Stomach (tissue), 9 donors: ENCODE measurements around the gene PICK1. TPM values are rescaled to one million over a fixed set of nuclear protein-coding genes. Genes with fewer than 3 reads are reported as not detected.

Source experiments
- DNase-seq, 2 donors: peaks; one replicate each; pipeline versions ENCODE4 v3.0.0 to v3.0.0-alpha.2; 2013 to 2019
- H3K27ac ChIP-seq, 5 donors: fragments of 200-600 bp in 4 of 5; sonication (generic) in 4 of 5; one replicate each; pipeline ENCODE4 v1.5.1; 2013 to 2019; ENCODE audit warnings: mild to moderate bottlenecking in 1 of 5, moderate library complexity in 1 of 5
- H3K27me3 ChIP-seq, 3 donors: fragments of 200-600 bp; sonication (generic); one replicate each; pipeline ENCODE4 v1.5.1; 2017 to 2019; ENCODE audit warnings: mixed run types in 1 of 3
- H3K36me3 ChIP-seq, 4 donors: fragments of 200-600 bp; sonication (generic); 1 replicate in 3 of 4; 2 replicates in 1 of 4; pipeline ENCODE4 v1.5.1; 2016 to 2019
- H3K4me1 ChIP-seq, 4 donors: fragments of 200-600 bp; sonication (generic); one replicate each; pipeline ENCODE4 v1.5.1; 2016 to 2019
- H3K4me3 ChIP-seq, 4 donors: fragments of 200-600 bp; sonication (generic) in 3 of 4; one replicate each; pipeline ENCODE4 v1.5.1; 2016 to 2019; ENCODE audit warnings: mild to moderate bottlenecking in 1 of 4
- H3K9me3 ChIP-seq, 4 donors: fragments of 200-600 bp; sonication (generic); one replicate each; pipeline ENCODE4 v1.5.1; 2016 to 2019
- CTCF ChIP-seq, 7 experiments: fragments of 450-650 bp in 4 of 7; fragments of 200-600 bp in 3 of 7; sonication (generic) in 3 of 7; IDR thresholded peaks; one replicate each; pipeline ENCODE4 v1.5.1; 2016 to 2019; ENCODE audit warnings: antibody characterized with exemption in 7 of 7, control low read depth in 2 of 7, mild to moderate bottlenecking in 1 of 7
- EP300 ChIP-seq: sonication (generic); formaldehyde crosslinking; IDR thresholded peaks from one replicate; pipeline ENCODE4 v1.6.1; 2017; ENCODE audit warnings: antibody characterized with exemption
- POLR2A ChIP-seq, 4 donors: fragments of 450-650 bp; IDR thresholded peaks; one replicate each; pipeline ENCODE4 v1.6.1; 2016; ENCODE audit warnings: antibody characterized with exemption in 4 of 4, control low read depth in 2 of 4, mild to moderate bottlenecking in 1 of 4, moderate library complexity in 1 of 4
- POLR2AphosphoS5 ChIP-seq, 3 donors: sonication (generic); formaldehyde crosslinking; IDR thresholded peaks; one replicate each; pipeline ENCODE4 v1.6.1; 2016; ENCODE audit warnings: antibody characterized with exemption in 3 of 3
- WGBS, 5 donors: extraction: QIAGEN DNeasy Blood & Tissue Kit in 3 of 5; methylation state at CpG; one replicate each; pipeline versions ENCODE4 v1.1.5 to v1.1.7; 2013 to 2018; 5-methylcytosine and 5-hydroxymethylcytosine counted together
- intact Hi-C: fragments of 100-400 bp; cut with DNase I; formaldehyde crosslinking; loops from one replicate; pipeline ENCODE4 v1.15.1; 2023; ENCODE audit warnings: low total_unique reads
- polyA plus RNA-seq, 3 donors: library from polyadenylated mRNA; stranded (reverse); fragments of 200-250 nt; gene quantifications; one replicate each; pipeline ENCODE4 v1.2.3, GENCODE V29; 2013
- total RNA-seq, 5 donors: library from RNA; depleted of rRNA; stranded (reverse); fragments of >200 nt; gene quantifications; one replicate each; pipeline versions ENCODE4 v1.1.0 to v1.2.3, GENCODE V29; 2014 to 2016
- donor health status: healthy with polysubstance abuse.
- donor health status: Bipolar disorder and iron deficiency.
- donor health status: healthy.

PICK1 gene
- total and polyA plus RNA-seq, 8 donors: 20.7 to 44.3 (median 27.0) TPM

- intact Hi-C loops: no loop called here
- peak overlapping the region in 1 of 5 donors; percentile 15 for H3K27ac ChIP-seq
- no peaks in the 10 kb centered on the region for H3K9me3 ChIP-seq
- H3K4me3 ChIP-seq: peak overlapping the region; percentile 29 to 51 (median 42)
- peaks cover 0 to 53% (median 25%) of the 10 kb centered on the region in 3 donors for H3K27me3 ChIP-seq
- TF ChIP-seq POLR2AphosphoS5 (IDR thresholded peaks at IDR 0.05) (no peak), EP300 (no peak), CTCF (IDR thresholded peaks at IDR 0.05) (no peak), POLR2A (IDR thresholded peaks at IDR 0.05) (no peak)
- peaks cover 0 to 20% (median 11%) of the 10 kb centered on the region in 4 donors for H3K36me3 ChIP-seq
- peaks cover 24 to 29% (median 26%) of the 10 kb centered on the region in 4 donors for H3K4me1 ChIP-seq
- DNase-seq: peak; percentile 39 to 77
- 1 to 6% (median 6%) methylated on average over 11 to 110 of the region's 110 CpGs for WGBS, 5 donors
These were observed 23.8 kb downstream of the PICK1 start for GRCh38 chr22:38080850-38081635.

GRCh38 chr22:38081636-38081940 is 24.4 kb downstream of the PICK1 start:
- intact Hi-C loops: no loop called here
- Histone ChIP-seq H3K4me3 (peak overlapping the region; percentile 29 to 51 (median 42)), H3K4me1 (peaks cover 24 to 29% (median 26%) of the 10 kb centered on the region in 4 donors), H3K27ac (peak overlapping the region in 1 of 5 donors; percentile 15), H3K27me3 (peaks cover 0 to 53% (median 25%) of the 10 kb centered on the region in 3 donors), H3K9me3 (no peaks in the 10 kb centered on the region), H3K36me3 (peaks cover 0 to 20% (median 9%) of the 10 kb centered on the region in 4 donors)
- no peak for TF ChIP-seq EP300
- TF ChIP-seq POLR2A (IDR thresholded peaks at IDR 0.05): no peak
- no peak for TF ChIP-seq CTCF (IDR thresholded peaks at IDR 0.05)
- no peak for TF ChIP-seq POLR2AphosphoS5 (IDR thresholded peaks at IDR 0.05)
- no peak for DNase-seq
- 0 to 12% (median 8%) methylated on average over 1 to 17 of the region's 17 CpGs for WGBS, 5 donors

- no peak for DNase-seq
These were observed 25.0 kb downstream of the PICK1 start for GRCh38 chr22:38081941-38082828.

More at GRCh38 chr22:38081941-38082828, 25.0 kb downstream of the PICK1 start:
- Histone ChIP-seq H3K9me3 (no peaks in the 10 kb centered on the region), H3K27ac (no peak overlapping the region), H3K4me3 (peak overlapping the region; percentile 29 to 51 (median 42)), H3K36me3 (peaks cover 0 to 20% (median 9%) of the 10 kb centered on the region in 4 donors), H3K27me3 (peaks cover 0 to 53% (median 25%) of the 10 kb centered on the region in 3 donors), H3K4me1 (peaks cover 24 to 29% (median 26%) of the 10 kb centered on the region in 4 donors)
- TF ChIP-seq POLR2AphosphoS5 (IDR thresholded peaks at IDR 0.05) (no peak), EP300 (no peak), CTCF (IDR thresholded peaks at IDR 0.05) (no peak), POLR2A (IDR thresholded peaks at IDR 0.05) (no peak)
- 11 to 22% (median 16%) methylated on average over 29 to 52 of the region's 52 CpGs for WGBS, 5 donors
- intact Hi-C loops: no loop called here
